Lower leg skin (tissue), 4 donors: ENCODE results near the gene CNTNAP1. TPM values are rescaled to one million over a fixed set of nuclear protein-coding genes. Genes with fewer than 3 reads are reported as not detected.

Experiments used
- DNase-seq, 2 donors: peaks; one replicate each; pipeline ENCODE4 v3.0.0-alpha.2; 2019; ENCODE audit warnings: low spot score in 2 of 2
- H3K4me3 ChIP-seq: fragments of 200-600 bp; sonication (generic); 2 replicates; pipeline ENCODE4 v1.5.1; 2017; ENCODE audit warnings: mild to moderate bottlenecking, low read depth; ENCODE audit not compliant: poor library complexity, severe bottlenecking
- POLR2A ChIP-seq, 2 donors: fragments of 450-650 bp; IDR thresholded peaks; one replicate each; pipeline ENCODE4 v1.6.1; 2016 to 2017; ENCODE audit warnings: antibody characterized with exemption in 2 of 2, mild to moderate bottlenecking in 1 of 2, moderate library complexity in 1 of 2
- whole genome bisulfite sequencing, 2 donors: methylation state at CpG; one replicate each; pipeline ENCODE4 v1.1.5; 2018; 5-methylcytosine and 5-hydroxymethylcytosine counted together
- intact Hi-C: fragments of 100-400 bp; cut with DNase I; formaldehyde crosslinking; loops from one replicate; pipeline ENCODE4 v1.15.0; 2023; ENCODE audit warnings: low total_unique reads
- microRNA-seq, 2 donors: library from miRNA; unstranded; fragments of <30 nt; microRNA quantifications; one replicate each; pipeline ENCODE4, GENCODE V29; 2016; ENCODE audit warnings: borderline replicate concordance in 2 of 2, borderline number of aligned reads in 1 of 2
- total RNA-seq, 4 donors: library from RNA; depleted of rRNA; stranded (reverse); fragments of >200 nt; gene quantifications; one replicate each; pipeline ENCODE4 v1.1.0, GENCODE V29; 2016
- TF ChIP-seq, protein P1 (sequence below), 3 donors: fragments of 450-650 bp; IDR thresholded peaks; one replicate each; pipeline ENCODE4 v1.5.1; 2016; ENCODE audit warnings: antibody characterized with exemption in 3 of 3, mild to moderate bottlenecking in 3 of 3, moderate library complexity in 2 of 3

Gene CNTNAP1
- total RNA-seq, 4 donors from 2014 or later = 0.13 to 1.5 (median 0.65) TPM

DNA sequence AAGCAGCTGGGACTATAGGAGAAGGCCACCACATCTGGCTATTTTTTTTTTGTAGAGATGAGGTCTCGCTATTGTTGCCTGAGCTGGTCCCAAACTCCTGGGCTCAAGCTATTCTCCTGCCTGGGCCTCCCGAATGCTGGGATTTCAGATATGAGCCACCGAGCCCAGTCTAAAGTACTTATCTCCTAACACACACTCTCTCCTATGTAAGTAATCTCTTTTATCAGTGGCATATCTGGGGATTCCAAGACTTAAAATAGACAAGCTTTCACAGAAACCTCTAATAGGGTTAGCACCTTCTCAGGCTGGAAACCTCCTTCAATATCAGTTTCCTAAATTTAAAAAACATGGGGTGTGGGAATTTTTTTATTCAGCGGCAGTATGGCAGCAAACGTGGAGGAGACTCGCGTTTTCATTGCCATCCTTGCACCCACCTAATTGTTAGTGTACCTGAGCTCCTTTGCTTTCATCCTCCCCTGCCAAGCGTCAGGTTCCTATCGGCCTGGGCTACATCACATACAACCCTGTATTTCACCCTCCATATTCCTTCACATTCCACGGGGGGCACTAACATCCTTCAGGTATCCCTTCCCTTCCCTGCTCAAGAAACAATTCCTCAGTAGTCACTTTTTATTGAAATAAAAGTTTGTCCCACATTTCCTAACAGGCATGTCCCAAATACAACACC lies 61.4 kb downstream of the CNTNAP1 start:
- 42 to 43% methylated on average over 10 of the region's 10 CpGs for WGBS, 2 donors
- intact Hi-C loops = no loop called here
- no peak for TF ChIP-seq POLR2A (IDR thresholded peaks at IDR 0.05)

DNA sequence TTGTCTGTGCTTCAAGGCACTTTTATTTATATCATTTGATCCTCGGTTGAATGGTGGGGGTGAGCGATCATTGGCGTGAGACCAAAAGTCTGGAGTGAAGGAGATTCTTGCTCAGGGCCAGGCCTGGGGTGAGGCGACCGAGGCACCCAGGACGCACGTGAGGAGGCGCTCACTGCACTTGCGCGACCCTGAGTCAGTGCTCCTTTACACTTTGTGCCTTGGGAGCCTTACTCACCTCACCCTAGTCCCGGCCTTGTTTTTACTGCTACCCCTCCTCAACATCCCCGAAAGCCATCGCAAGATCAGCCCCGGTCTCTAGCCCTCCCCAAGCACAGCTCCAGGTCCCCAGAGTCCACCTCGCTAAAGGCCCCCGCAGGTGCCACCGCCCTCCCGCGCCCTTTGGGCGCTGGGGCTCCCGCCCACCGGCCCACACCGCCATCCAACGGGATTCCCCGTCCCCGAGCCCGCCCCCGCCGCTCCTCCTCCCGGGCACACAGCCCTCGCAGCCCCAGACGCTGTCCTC lies 62.0 kb downstream of the CNTNAP1 start:
- peak overlapping the region; percentile 60 for H3K4me3 ChIP-seq
- DNase-seq = peak; percentile 68 to 95
- no peak for TF ChIP-seq POLR2A (IDR thresholded peaks at IDR 0.05)
- TF ChIP-seq, protein P1, sequence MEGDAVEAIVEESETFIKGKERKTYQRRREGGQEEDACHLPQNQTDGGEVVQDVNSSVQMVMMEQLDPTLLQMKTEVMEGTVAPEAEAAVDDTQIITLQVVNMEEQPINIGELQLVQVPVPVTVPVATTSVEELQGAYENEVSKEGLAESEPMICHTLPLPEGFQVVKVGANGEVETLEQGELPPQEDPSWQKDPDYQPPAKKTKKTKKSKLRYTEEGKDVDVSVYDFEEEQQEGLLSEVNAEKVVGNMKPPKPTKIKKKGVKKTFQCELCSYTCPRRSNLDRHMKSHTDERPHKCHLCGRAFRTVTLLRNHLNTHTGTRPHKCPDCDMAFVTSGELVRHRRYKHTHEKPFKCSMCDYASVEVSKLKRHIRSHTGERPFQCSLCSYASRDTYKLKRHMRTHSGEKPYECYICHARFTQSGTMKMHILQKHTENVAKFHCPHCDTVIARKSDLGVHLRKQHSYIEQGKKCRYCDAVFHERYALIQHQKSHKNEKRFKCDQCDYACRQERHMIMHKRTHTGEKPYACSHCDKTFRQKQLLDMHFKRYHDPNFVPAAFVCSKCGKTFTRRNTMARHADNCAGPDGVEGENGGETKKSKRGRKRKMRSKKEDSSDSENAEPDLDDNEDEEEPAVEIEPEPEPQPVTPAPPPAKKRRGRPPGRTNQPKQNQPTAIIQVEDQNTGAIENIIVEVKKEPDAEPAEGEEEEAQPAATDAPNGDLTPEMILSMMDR (IDR thresholded peaks at IDR 0.05) = no peak
- 0 to 1% methylated on average over 32 of the region's 32 CpGs for WGBS, 2 donors
- intact Hi-C loops = no loop called here

More for the DNA sequence above, 61.4 kb downstream of the CNTNAP1 start:
- no peak overlapping the region for H3K4me3 ChIP-seq
- DNase-seq = no peak

DNA sequence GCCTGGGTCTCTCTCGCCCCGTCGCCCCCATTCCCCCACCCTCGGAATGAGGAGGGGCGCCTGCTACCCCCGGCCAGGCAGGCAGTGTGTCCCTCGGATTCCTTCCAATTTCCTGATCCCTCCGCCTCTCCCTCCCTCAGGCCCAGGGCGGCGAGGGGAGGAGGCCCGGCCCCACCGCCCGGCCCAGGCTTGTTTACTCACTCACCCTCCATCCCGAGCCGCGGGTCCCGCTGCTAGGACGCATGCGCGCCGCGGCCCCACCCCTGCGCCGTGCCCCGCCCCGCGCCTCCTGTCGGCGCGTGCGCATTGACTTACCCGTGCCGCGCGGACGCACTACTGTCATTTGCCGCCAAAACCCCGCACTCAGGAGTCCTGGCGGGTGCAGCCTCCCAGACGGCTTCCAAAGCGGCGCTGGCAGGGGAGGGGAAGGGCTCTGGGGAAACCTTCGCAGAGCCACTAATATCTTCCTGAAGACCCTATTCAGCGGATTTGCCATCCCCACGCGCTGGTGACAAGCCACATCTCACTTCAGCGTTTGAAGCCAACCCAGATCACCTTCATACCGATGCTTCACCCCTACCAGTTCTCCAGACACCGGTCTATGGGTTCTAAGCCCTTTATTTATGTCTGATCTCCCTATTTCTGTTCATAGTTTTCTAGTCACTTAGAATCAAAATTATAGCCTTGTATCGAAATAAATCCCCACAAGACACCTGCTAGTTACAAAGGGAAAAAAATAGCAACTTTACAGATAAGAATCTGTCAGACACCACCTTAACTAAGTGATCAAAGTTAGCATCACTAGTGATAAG lies 62.7 kb downstream of the CNTNAP1 start, which contains the start of gene EZH1:
Gene EZH1 (minus strand): TSS at position 235 of the 812 bp plus-strand sequence. CDS start 16,099 bp downstream, outside the sequence.
- 8 to 9% methylated on average over 28 to 31 of the region's 50 CpGs for WGBS, 2 donors
- peak; percentile 77 to 97 for DNase-seq
- intact Hi-C loops = no loop called here
- peak within 1 kb of the TSS; percentile 60 for H3K4me3 ChIP-seq
- TF ChIP-seq, protein P1 (IDR thresholded peaks at IDR 0.05) = no peak
- peak in 1 of 2 donors; percentile 45 for TF ChIP-seq POLR2A (IDR thresholded peaks at IDR 0.05)

DNA sequence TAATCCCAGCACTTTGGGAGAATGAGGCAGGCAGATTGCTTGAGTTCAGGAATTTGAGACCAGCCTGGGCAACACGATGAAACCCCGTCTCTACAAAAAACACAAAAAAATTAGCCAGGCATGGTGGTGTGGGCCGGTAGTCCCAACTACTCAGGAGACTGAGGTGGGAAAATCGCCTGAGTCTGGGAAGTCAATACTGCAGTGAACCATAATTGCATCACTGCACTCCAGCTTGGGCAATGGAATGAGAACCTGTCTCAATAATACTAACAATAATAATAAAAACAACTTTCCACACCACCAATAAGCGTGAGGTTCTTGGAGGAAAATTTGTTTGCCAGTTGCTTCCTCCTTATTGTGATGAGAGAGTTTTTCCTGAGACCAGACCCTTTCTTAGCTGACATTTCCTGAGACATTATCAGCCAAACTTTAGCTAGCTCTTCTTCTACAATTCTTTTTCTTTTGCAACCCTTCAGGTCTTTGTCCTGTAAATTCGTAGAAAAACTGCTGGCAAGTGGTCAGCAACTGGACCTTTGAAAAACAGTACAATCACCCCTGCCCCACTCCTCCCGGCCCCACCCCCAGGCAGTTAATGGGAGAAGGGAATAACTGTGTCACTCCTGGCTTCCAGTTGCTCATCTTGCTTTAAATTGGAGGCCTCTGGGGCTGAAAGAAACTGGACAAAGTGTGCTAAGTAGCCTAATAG lies 66.0 kb downstream of the CNTNAP1 start:
- DNase-seq = peak in 1 of 2 donors; percentile 55
- 54 to 61% methylated on average over 7 of the region's 7 CpGs for WGBS, 2 donors
- no peak overlapping the region for H3K4me3 ChIP-seq
- TF ChIP-seq POLR2A (IDR thresholded peaks at IDR 0.05) = no peak
- TF ChIP-seq, protein P1 (IDR thresholded peaks at IDR 0.05) = no peak
- intact Hi-C loops = no loop called here

DNA sequence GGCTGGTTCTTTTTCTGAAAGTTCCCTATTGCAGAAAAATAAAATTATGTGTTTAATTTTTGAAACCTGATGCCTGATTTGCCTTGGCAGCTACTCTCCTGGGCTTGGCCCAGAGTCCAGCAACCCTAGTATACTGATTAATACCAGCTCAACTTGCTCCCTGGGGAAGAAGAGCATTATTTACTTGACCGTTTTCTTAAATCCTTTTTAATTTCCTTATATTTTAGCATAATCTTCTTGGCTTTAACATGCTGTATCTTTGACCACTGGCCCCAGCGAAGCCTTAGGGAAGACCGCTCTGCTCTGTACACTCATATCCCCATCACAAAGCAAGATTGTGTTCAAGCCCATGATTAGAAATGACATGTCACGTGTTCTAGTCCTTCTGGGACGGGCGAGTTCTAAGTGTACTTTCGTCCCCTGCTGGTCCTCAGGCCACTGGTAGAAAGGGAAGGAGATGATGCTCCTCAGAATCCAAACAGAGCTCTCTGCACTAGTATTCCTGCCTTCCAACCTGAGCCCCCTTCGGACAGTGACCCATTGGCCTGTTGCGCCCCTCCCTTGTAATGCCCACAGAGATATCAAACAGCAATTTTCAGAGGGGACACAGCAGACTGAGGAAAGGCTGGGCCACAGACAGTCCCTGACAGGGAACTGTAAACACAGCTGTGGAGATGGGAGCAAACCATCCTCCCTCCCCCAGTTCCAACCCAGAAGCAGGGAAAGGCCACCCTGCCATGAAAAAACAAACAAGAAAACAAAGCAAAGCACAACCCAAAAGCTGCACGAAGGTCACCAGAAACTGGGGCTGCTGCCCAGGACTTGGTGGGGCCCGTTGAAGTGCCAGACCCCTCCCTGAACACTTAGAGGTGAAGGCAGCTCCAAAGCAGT lies 66.8 kb downstream of the CNTNAP1 start:
- 63 to 69% methylated on average over 11 of the region's 11 CpGs for WGBS, 2 donors
- H3K4me3 ChIP-seq = no peak overlapping the region
- no peak for DNase-seq
- intact Hi-C loops = no loop called here
- TF ChIP-seq, protein P1 (IDR thresholded peaks at IDR 0.05) = no peak
- no peak for TF ChIP-seq POLR2A (IDR thresholded peaks at IDR 0.05)

Small RNA genes lying within 50 kb of the gene (microRNA-seq; reads per million reads assigned to microRNA genes)
- 0.57 to 0.68 reads per million in 2 donors for gene MIR6780A

Other genes starting within 250 kb of the CNTNAP1 start
- 10 to 100 TPM; 87.6 to 95.3 (median 91.3) TPM for gene ATP6V0A1, start 223.7 kb upstream of the CNTNAP1 start, total RNA-seq
- 10 to 100 TPM; 32.9 to 50.5 (median 36.7) TPM for gene NAGLU, start 146.3 kb upstream of the CNTNAP1 start, total RNA-seq
- gene HSD17B1, start 129.6 kb upstream of the CNTNAP1 start, total RNA-seq = 1 to 10 TPM; 2.3 to 6.6 (median 4.6) TPM
- 10 to 100 TPM; 32.4 to 49.5 (median 41.7) TPM for gene COASY, start 120.4 kb upstream of the CNTNAP1 start, total RNA-seq
- gene MLX, start 115.4 kb upstream of the CNTNAP1 start, total RNA-seq = 10 to 100 TPM; 37.8 to 43.2 (median 39.3) TPM
- gene PSMC3IP, start 104.8 kb upstream of the CNTNAP1 start, total RNA-seq = 1 to 10 TPM in 2 of 4 donors, under 1 TPM in 2; 0.67 to 3.6 (median 1.8) TPM
- gene RETREG3, start 73.2 kb upstream of the CNTNAP1 start, total RNA-seq = 100 to 1,000 TPM in 1 of 4 donors, 10 to 100 TPM in 3; 69.4 to 106 (median 84.3) TPM
- 10 to 100 TPM; 54.4 to 61.1 (median 56.7) TPM for gene TUBG1, start 72.8 kb upstream of the CNTNAP1 start, total RNA-seq
- 10 to 100 TPM; 10.6 to 19.3 (median 13.7) TPM for gene TUBG2, start 23.2 kb upstream of the CNTNAP1 start, total RNA-seq
- 10 to 100 TPM; 36.1 to 66.6 (median 44.0) TPM for gene PLEKHH3, start 5.5 kb upstream of the CNTNAP1 start, total RNA-seq
- gene CCR10, start 688 bp upstream of the CNTNAP1 start, total RNA-seq = 1 to 10 TPM in 2 of 4 donors, not detected in 2; 1.4 to 1.6 TPM
- gene EZH1, start 62.5 kb downstream of the CNTNAP1 start, total RNA-seq = 10 to 100 TPM; 32.7 to 71.9 (median 43.9) TPM
- 10 to 100 TPM in 3 of 4 donors, 1 to 10 TPM in 1; 9.6 to 34.2 (median 12.0) TPM for gene RAMP2, start 78.7 kb downstream of the CNTNAP1 start, total RNA-seq
- gene VPS25, start 90.9 kb downstream of the CNTNAP1 start, total RNA-seq = 10 to 100 TPM; 39.2 to 79.8 (median 61.0) TPM
- gene WNK4, start 98.1 kb downstream of the CNTNAP1 start, total RNA-seq = 1 to 10 TPM in 1 of 4 donors, under 1 TPM in 1, not detected in 2; 0.62 to 1.0 TPM
- 10 to 100 TPM; 40.7 to 64.0 (median 61.1) TPM for gene COA3, start 116.2 kb downstream of the CNTNAP1 start, total RNA-seq
- 1 to 10 TPM in 1 of 4 donors, under 1 TPM in 1, not detected in 2; 0.17 to 1.4 TPM for gene CNTD1, start 116.3 kb downstream of the CNTNAP1 start, total RNA-seq
- gene BECN1, start 141.8 kb downstream of the CNTNAP1 start, total RNA-seq = 100 to 1,000 TPM in 2 of 4 donors, 10 to 100 TPM in 2; 70.7 to 113 (median 93.0) TPM
- 10 to 100 TPM; 56.2 to 82.0 (median 75.1) TPM for gene PSME3, start 150.9 kb downstream of the CNTNAP1 start, total RNA-seq
- 1 to 10 TPM in 3 of 4 donors, under 1 TPM in 1; 0.52 to 2.4 (median 1.2) TPM for gene AOC2, start 162.0 kb downstream of the CNTNAP1 start, total RNA-seq
- gene AOC3, start 168.7 kb downstream of the CNTNAP1 start, total RNA-seq = 10 to 100 TPM in 1 of 4 donors, 1 to 10 TPM in 3; 4.7 to 11.2 (median 8.1) TPM
- not detected for gene G6PC1, start 218.3 kb downstream of the CNTNAP1 start, total RNA-seq